ENCODE results near the gene SUGP1.
A peak's percentile ranks its signal among the peaks of the same experiment; 100 is the strongest.
"Not testable (repeated sequence)": the region's sequence is repeated elsewhere in the genome, so short reads cannot be mapped to it uniquely, and the experiment has no call there.

SUGP1 gene

DNA sequence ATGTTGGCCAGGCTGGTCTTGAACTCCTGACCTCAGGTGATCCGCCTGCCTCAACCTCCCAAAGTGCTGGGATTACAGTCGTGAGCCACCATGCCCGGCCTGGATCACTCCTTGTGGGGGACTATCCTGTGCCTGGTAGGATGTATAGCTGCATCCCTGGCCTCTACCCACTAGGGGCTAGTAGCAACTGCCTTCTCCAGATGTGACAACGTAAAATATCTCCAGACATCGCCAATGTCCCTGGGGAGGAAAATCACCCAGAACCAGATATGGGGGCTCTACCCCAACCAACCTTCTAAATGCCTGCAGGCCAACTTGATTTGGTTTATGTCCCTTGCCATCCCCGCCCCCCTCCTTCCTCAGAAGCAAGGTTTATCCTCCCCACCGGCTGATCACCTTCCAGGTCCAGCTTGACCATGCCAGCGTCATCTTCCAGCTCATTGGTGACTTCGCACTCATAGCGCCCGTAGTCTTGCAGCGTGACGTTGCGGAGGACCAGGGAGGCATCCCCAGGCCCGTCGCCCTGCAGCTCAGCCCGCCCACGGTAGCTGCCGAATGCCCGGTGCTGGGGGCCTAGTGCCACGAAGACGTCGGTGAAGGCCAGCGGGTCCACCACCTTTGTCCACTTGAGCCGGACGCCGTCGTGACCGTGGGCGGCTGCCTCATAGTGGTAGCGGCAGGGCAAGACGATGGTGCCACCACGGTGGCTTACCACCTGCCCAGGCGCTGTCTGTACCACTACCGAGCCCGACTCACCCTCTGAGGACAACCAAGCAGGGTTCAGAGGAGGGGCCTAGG, 59.7 kb downstream of the SUGP1 start:
- TF ChIP-seq, protein P1, sequence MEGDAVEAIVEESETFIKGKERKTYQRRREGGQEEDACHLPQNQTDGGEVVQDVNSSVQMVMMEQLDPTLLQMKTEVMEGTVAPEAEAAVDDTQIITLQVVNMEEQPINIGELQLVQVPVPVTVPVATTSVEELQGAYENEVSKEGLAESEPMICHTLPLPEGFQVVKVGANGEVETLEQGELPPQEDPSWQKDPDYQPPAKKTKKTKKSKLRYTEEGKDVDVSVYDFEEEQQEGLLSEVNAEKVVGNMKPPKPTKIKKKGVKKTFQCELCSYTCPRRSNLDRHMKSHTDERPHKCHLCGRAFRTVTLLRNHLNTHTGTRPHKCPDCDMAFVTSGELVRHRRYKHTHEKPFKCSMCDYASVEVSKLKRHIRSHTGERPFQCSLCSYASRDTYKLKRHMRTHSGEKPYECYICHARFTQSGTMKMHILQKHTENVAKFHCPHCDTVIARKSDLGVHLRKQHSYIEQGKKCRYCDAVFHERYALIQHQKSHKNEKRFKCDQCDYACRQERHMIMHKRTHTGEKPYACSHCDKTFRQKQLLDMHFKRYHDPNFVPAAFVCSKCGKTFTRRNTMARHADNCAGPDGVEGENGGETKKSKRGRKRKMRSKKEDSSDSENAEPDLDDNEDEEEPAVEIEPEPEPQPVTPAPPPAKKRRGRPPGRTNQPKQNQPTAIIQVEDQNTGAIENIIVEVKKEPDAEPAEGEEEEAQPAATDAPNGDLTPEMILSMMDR (IDR thresholded peaks at IDR 0.05; ENCODE audit: insufficient read depth, low read depth, low read length, missing control alignments) = no peak
- H3K4me3 ChIP-seq (ENCODE audit: low read depth, low read length) = no peak overlapping the region
- no peak for DNase-seq (ENCODE audit: low read depth)

GRCh38 chr19:19259741-19260140, 60.6 kb downstream of the SUGP1 start:
- DNase-seq (ENCODE audit: low read depth) = peak; percentile 56
- no peak overlapping the region for H3K4me3 ChIP-seq (ENCODE audit: low read depth, low read length)
- TF ChIP-seq, protein P1 (IDR thresholded peaks at IDR 0.05; ENCODE audit: insufficient read depth, low read depth, low read length, missing control alignments) = no peak

DNA sequence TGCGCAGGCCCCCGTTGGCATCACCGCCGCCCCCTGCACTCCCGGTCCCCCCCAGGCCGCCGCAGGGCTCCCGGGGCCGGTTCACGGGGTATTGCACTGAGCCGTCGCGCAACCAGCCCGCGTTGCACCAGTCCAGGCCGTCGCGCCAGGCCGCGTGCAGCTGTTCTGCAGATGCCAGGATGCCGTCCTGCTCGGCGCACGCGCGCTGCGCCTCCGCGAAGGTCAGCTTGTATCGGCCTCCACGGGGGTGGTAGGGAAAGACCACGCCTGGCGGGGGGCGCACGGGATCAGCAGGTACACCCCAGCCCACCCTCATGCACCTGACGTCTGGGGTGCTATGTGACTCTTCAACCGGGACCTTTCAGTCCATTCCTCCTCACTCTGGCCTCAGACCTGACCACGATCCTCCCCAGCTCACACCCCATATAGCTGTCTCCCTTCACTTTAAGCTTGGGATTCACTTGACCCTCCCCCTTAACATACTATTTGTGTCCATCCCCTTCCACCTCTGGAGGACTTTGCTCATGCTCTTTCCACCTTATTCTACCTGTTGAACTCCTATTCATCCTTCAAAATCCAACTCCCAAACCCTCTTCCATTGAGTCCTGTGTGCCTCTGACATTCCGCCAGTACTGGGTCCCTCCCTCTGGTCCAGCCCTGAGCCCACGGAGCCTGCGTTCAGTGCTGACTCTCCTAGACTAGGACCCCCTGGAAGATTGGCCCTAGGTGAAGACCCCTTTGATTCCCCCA, 61.5 kb downstream of the SUGP1 start:
- H3K4me3 ChIP-seq (ENCODE audit: low read depth, low read length) = no peak overlapping the region
- TF ChIP-seq, protein P1 (IDR thresholded peaks at IDR 0.05; ENCODE audit: insufficient read depth, low read depth, low read length, missing control alignments) = no peak
- DNase-seq (ENCODE audit: low read depth) = no peak

DNA sequence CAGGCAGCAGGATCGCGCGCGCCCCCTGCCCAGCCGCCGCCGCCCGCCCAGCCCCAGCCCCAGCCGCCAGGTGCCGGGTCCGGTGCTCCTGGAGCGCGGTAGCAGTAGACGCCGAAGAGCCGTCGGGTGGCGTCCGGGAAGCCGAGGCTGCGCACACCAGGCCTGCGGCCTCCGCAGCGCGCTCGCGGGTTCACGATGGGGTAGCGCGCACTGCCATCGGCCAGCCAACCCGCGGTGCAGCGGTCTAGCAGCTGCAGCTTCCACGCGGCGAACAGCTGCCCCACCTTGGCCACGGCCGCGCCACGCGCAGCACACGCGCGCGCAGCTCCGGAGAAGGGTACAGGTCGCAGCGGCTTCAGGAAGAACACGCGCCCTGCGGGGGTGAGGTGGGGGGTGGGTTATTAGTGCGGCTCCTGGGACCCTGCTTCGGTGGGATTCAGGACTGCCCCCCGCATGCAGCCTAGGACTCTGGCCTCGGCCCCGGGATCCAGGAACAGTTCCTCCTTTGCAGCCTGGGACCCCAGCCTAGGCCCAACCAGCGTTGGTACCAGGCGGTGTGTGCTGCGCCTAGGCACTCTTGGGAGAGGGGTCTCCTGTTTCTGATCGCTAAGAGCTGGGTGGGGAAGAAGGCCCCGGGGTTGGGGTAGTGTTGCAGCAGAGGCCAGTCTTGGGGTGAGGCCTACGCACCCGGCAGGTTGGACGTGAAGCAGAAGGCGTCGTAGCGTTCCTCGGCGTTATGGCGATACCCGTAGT, 62.3 kb downstream of the SUGP1 start:
- DNase-seq (ENCODE audit: low read depth) = no peak
- no peak overlapping the region for H3K4me3 ChIP-seq (ENCODE audit: low read depth, low read length)
- TF ChIP-seq, protein P1 (IDR thresholded peaks at IDR 0.05; ENCODE audit: insufficient read depth, low read depth, low read length, missing control alignments) = no peak

DNA sequence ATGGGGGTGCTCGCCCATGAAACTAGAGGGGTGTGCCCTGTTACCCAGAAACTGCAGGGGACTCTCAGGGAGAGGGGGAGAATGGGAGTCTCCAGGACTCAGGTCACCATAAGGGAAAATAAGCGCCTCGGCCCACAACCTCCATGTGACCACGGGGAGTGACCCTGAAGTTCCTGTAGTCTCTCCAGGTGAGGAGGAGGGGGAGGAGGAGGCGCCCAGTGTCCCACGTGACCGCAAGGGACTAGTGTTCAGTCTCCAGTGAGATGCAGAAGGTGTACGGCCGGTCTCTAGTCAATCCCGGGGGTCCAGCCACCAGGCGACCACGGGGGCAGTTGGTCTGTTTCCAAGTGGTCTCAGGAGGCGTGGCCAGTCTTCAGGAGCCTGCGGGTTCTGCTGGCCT, 63.2 kb downstream of the SUGP1 start:
- H3K4me3 ChIP-seq (ENCODE audit: low read depth, low read length) = no peak overlapping the region
- no peak for DNase-seq (ENCODE audit: low read depth)
- TF ChIP-seq, protein P1 (IDR thresholded peaks at IDR 0.05; ENCODE audit: insufficient read depth, low read depth, low read length, missing control alignments) = no peak

DNA sequence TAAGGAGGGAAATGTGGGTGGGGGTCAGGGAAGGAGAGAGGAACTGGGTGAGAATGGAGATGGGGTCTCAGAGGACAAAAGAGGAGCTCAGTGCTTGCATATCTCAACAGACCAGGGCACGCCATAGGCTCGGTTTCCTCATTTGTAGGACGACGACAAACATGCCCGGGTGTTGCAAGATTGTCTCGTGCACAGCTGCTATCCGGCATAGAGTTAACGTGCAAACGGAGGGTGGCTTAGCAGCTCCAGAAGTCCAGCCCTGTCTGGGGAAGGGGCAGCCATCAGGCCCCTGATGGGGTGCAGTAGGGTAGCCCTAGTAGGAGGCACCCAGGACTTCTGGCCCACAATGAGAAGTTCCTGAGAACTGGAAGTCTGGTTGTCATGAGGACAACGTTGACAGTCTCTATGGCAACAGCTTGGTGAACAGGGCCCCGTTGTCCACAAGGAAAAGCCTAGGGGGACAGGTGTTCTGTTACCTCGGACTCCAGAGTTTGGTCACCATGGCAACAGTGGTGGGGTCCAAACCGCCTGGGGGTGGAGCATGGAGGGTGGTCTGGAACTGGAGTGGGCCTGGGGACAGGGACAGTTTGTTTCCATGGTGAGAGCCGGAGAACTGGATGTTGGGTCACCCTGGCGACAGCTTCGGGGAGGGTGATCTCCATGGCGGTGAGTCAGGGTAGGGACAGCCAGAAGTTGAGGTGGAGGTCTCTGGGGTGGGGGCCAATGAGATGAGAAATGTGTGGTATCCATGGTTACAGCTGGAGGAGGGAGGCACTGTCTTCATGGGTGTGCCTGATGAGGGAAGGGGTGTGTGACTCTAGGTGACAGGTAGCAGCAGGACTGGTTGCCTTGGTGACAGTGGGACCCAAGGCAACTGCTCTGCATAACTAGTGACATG, 64.0 kb downstream of the SUGP1 start:
- DNase-seq (ENCODE audit: low read depth) = no peak
- no peak overlapping the region for H3K4me3 ChIP-seq (ENCODE audit: low read depth, low read length)
- TF ChIP-seq, protein P1 (IDR thresholded peaks at IDR 0.05; ENCODE audit: insufficient read depth, low read depth, low read length, missing control alignments) = no peak

GRCh38 chr19:19253409-19253808, 66.9 kb downstream of the SUGP1 start:
- not testable (repeated sequence) for DNase-seq (ENCODE audit: low read depth)

More at GRCh38 chr19:19253409-19253808, 66.9 kb downstream of the SUGP1 start:
- H3K4me3 ChIP-seq (ENCODE audit: low read depth, low read length) = not testable (repeated sequence)
